K562 (cell line): Measurements from ENCODE around the gene RNF34. TPM values are rescaled to one million over a fixed set of nuclear protein-coding genes. Genes with fewer than 3 reads are reported as not detected.

Experiments
- ATAC-seq: fragments of 200-7000 bp; cut with Tn5 transposase; 3 replicates; pipeline ENCODE4 v1.9.1; 2020; ENCODE audit warnings: moderate library complexity
- BruUV-seq: library from RNA; stranded (reverse); fragments of 400-500 nt; replicated peaks from 2 replicates; lab custom pipeline; 2021; lab: Mats Ljungman, UMichigan
- CTCF ChIA-PET: fragments of 300-600 bp; formaldehyde crosslinking; extraction: SDS; loops from one replicate; lab custom pipeline; 2021; ENCODE audit warnings: low intra/inter-chr PET ratio; lab: Yijun Ruan, JAX
- POLR2A ChIA-PET: fragments of 300-600, 350-650 bp; sonication (Branson Sonifier 250); formaldehyde crosslinking; extraction: SDS; loops from one replicate; lab custom pipeline; 2021; ENCODE audit warnings: antibody characterized with exemption, inconsistent platforms; lab: Yijun Ruan, JAX
- DNase-seq, 4 experiments: peaks; one replicate each; pipeline versions ENCODE4 v3.0.0 to v3.0.0-alpha.2; 2011 to 2018; ENCODE audit warnings: low spot score in 3 of 4, mixed read lengths in 3 of 4; ENCODE audit errors: extremely low read depth in 1 of 4
- FAIRE-seq: peaks from 2 replicates; lab custom pipeline; 2011; peaks lifted over from hg19 to GRCh38; lab: Jason Lieb, UNC
- H2AFZ ChIP-seq: 2 replicates; pipeline ENCODE4 v1.6.0; 2011; ENCODE audit warnings: low read depth, low read length, control low read depth, inconsistent platforms
- H3K27ac ChIP-seq: fragments of 200-600 bp; 3 replicates; pipeline ENCODE4 v1.8.0; 2011; ENCODE audit warnings: low read depth, mild to moderate bottlenecking, control low read depth, inconsistent platforms, low read length, moderate library complexity, mixed read lengths; ENCODE audit errors: extremely low read depth
- H3K27me3 ChIP-seq, 2 experiments: fragments of 300-600 bp in 1 of 2; 2 replicates in 1 of 2; 3 replicates in 1 of 2; pipeline versions ENCODE4 v1.6.0 to v1.8.0; 2011; ENCODE audit warnings: inconsistent platforms in 2 of 2, low read length in 2 of 2, mild to moderate bottlenecking in 1 of 2, mixed read lengths in 1 of 2, moderate library complexity in 1 of 2; ENCODE audit not compliant: control insufficient read depth in 2 of 2, insufficient read depth in 2 of 2
- H3K36me3 ChIP-seq: fragments of 300-600 bp; 3 replicates; pipeline ENCODE4 v1.8.0; 2011; ENCODE audit warnings: mild to moderate bottlenecking, low read length, inconsistent platforms; ENCODE audit not compliant: control insufficient read depth, insufficient read depth
- H3K4me1 ChIP-seq, 2 experiments: fragments of 200-600 bp in 1 of 2; replicated peaks in 1 of 2; 2 replicates in 1 of 2; 3 replicates in 1 of 2; pipeline versions ENCODE4 v1.5.1 to v1.8.0; 2011; ENCODE audit warnings: inconsistent platforms in 2 of 2, low read length in 2 of 2, mild to moderate bottlenecking in 1 of 2, mixed read lengths in 1 of 2, moderate library complexity in 1 of 2; ENCODE audit not compliant: control insufficient read depth in 2 of 2, insufficient read depth in 2 of 2
- H3K4me2 ChIP-seq: 2 replicates; pipeline ENCODE4 v1.6.1; 2011; ENCODE audit warnings: low read length, control low read depth, inconsistent platforms, mixed read lengths; ENCODE audit not compliant: insufficient read depth
- H3K4me3 ChIP-seq: fragments of 200-600 bp; sonication (generic), shearing (Covaris generic); 2 replicates; pipeline ENCODE4 v1.5.1; 2016; ENCODE audit warnings: control low read depth, inconsistent platforms
- H3K79me2 ChIP-seq: fragments of 200-600 bp; 3 replicates; pipeline ENCODE4 v1.8.0; 2011; ENCODE audit warnings: low read length, inconsistent platforms; ENCODE audit not compliant: control insufficient read depth, insufficient read depth
- H3K9ac ChIP-seq, 2 experiments: 2 replicates each; pipeline versions ENCODE4 v1.6.0 to v1.6.1; 2011; ENCODE audit warnings: low read depth in 2 of 2, low read length in 2 of 2, control low read depth in 1 of 2, inconsistent platforms in 1 of 2, mild to moderate bottlenecking in 1 of 2, mixed read lengths in 1 of 2; ENCODE audit not compliant: insufficient read depth in 1 of 2
- H3K9me1 ChIP-seq: one replicate; pipeline ENCODE4 v1.6.0; 2011; ENCODE audit warnings: inconsistent platforms, mild to moderate bottlenecking, low read length, moderate library complexity; ENCODE audit not compliant: control insufficient read depth, insufficient read depth
- H3K9me3 ChIP-seq: replicated peaks from 2 replicates; pipeline ENCODE4 v1.5.1; 2011; ENCODE audit warnings: low read depth, low read length, inconsistent platforms; ENCODE audit not compliant: control insufficient read depth, insufficient read depth
- H4K20me1 ChIP-seq: replicated peaks from 2 replicates; pipeline ENCODE4 v1.6.1; 2011; ENCODE audit warnings: low read length, inconsistent platforms, mixed read lengths; ENCODE audit not compliant: control insufficient read depth, insufficient read depth
- CAMTA2 ChIP-seq: fragments of 250-450 bp; sonication (Bioruptor Pico); conservative IDR thresholded peaks from 2 replicates; pipeline ENCODE4 v1.5.1; 2022
- CBFB ChIP-seq: sonication (generic); formaldehyde crosslinking; IDR thresholded peaks from 2 replicates; pipeline ENCODE4 v1.4.0; 2020; ENCODE audit warnings: mild to moderate bottlenecking, missing genetic modification reagents
- ELF1 ChIP-seq: fragments of 200-800 bp; sonication (Bioruptor generic); IDR thresholded peaks from 2 replicates; pipeline ENCODE4 v1.6.1; 2016; ENCODE audit warnings: missing genetic modification characterization, missing compliant biosample characterization
- FOSL1 ChIP-seq: fragments of 200-800 bp; sonication (Bioruptor generic); conservative IDR thresholded peaks from 2 replicates; pipeline ENCODE4 v1.6.1; 2016; ENCODE audit warnings: missing genetic modification characterization, missing compliant biosample characterization
- FOXP4 ChIP-seq: sonication (generic); formaldehyde crosslinking; IDR thresholded peaks from 2 replicates; pipeline ENCODE4 v1.8.0; 2022; ENCODE audit warnings: mild to moderate bottlenecking, missing genetic modification reagents, borderline replicate concordance
- HDAC2 ChIP-seq: fragments of 450-650 bp; IDR thresholded peaks from 2 replicates; pipeline ENCODE4 v1.6.1; 2016; ENCODE audit warnings: mild to moderate bottlenecking
- KLF10 ChIP-seq: fragments of 250-450 bp; sonication (Bioruptor Pico); IDR thresholded peaks from 2 replicates; pipeline ENCODE4 v1.6.1; 2021; ENCODE audit warnings: matching md5 sums
- NCOR1 ChIP-seq: fragments of 450-650 bp; IDR thresholded peaks from 2 replicates; pipeline ENCODE4 v1.6.1; 2016; ENCODE audit warnings: mild to moderate bottlenecking, moderate library complexity
- NFIC ChIP-seq: fragments of 450-650 bp; IDR thresholded peaks from 2 replicates; pipeline ENCODE4 v1.6.1; 2017; ENCODE audit warnings: mild to moderate bottlenecking, inconsistent platforms
- PPARD ChIP-seq: fragments of 250-450 bp; sonication (Bioruptor Pico); IDR thresholded peaks from 2 replicates; pipeline ENCODE4 v1.8.0; 2022; ENCODE audit warnings: inconsistent platforms, mild to moderate bottlenecking, moderate library complexity
- SNRNP70 ChIP-seq: fragments of 200-400 bp; formaldehyde crosslinking; optimal IDR thresholded peaks from 2 replicates; pipeline ENCODE3; 2017; ENCODE audit warnings: low read depth, low read length
- TCFL5 ChIP-seq: fragments of 250-450 bp; sonication (Bioruptor Pico); conservative IDR thresholded peaks from 2 replicates; pipeline ENCODE4 v1.6.1; 2021; ENCODE audit warnings: mild to moderate bottlenecking, moderate library complexity, matching md5 sums
- ZKSCAN3 ChIP-seq: fragments of 250-450 bp; sonication (Bioruptor Pico); IDR thresholded peaks from 2 replicates; pipeline ENCODE4 v1.4.0; 2020
- ZNF77 ChIP-seq: fragments of 250-450 bp; sonication (Bioruptor Pico); IDR thresholded peaks from 2 replicates; pipeline ENCODE4 v1.5.0; 2020
- WGBS: fragments of 100-300 bp; shearing (Covaris generic); methylation state at CpG from one replicate; pipeline ENCODE4 v1.1.6; 2016; ENCODE audit warnings: low coverage, mixed read lengths; ENCODE audit not compliant: insufficient coverage; ENCODE audit errors: missing lambda C conversion rate; 5-methylcytosine and 5-hydroxymethylcytosine counted together
- in situ Hi-C: fragments of 300-500 bp; cut with MboI; formaldehyde crosslinking; loops from 4 replicates; pipeline ENCODE4 v1.15.0; 2018; ENCODE audit warnings: inconsistent platforms, mixed read lengths
- intact Hi-C: fragments of 100-400 bp; cut with micrococcal nuclease; formaldehyde crosslinking; loops from 2 replicates; pipeline ENCODE4 v1.14.2; 2022
- polyA plus RNA-seq, 8 experiments: library from polyadenylated mRNA; depleted of rRNA in 4 of 8; stranded (reverse) in 5 of 8; unstranded in 3 of 8; fragments of >200 nt; fragmentation: Nextera tagmentation in 2 of 8; fragmentation: Illumina TruSeq in 1 of 8; extraction: Ambion mirVana in 2 of 8; extraction: Trizol in 1 of 8; gene quantifications; 2 replicates each; pipeline versions ENCODE4 v1.2.1 to v1.2.3, GENCODE V29; 2011 to 2014; ENCODE audit warnings: inconsistent platforms in 1 of 8, missing spikeins in 1 of 8
- total RNA-seq, 7 experiments: library from RNA; depleted of rRNA in 6 of 7; stranded (reverse); fragments of >200 nt in 6 of 7; fragmentation: Illumina TruSeq in 2 of 7; extraction: Trizol in 2 of 7; gene quantifications; 2 replicates each; pipeline versions ENCODE4 v1.2.1 to v1.2.3, GENCODE V29; 2011 to 2021; ENCODE audit warnings: low replicate concordance in 1 of 7

The RNF34 gene
- total and polyA plus RNA-seq, 9 of the 15 experiments (the other 6 are each of a cell fraction or from before 2014, with no cell fraction given), result 41.7 to 88.9 (median 54.1) TPM

GRCh38 chr12:121448771-121449315 is 48.9 kb downstream of the RNF34 start:
- H3K9ac ChIP-seq, result 0 out of 4 replicates have a peak overlapping the region, but pooled peaks of 1 of the 2 experiments have one; percentile 26
- DNase-seq (no peak), FAIRE-seq (no peak), ATAC-seq (no peak)
- in situ Hi-C loops, result no loop called here
- H3K4me2 ChIP-seq, result no peak overlapping the region
- BruUV-seq, result no TSS peak
- H3K27ac ChIP-seq, result no peak overlapping the region
- H3K4me3 ChIP-seq, result no peak overlapping the region
- peaks cover 61% of the 10 kb centered on the region; the same call in 2 of the 3 replicates for H3K36me3 ChIP-seq
- no peaks in the 10 kb centered on the region for H3K27me3 ChIP-seq
- TF ChIP-seq CAMTA2 (CRISPR knock-in tag), result no peak
- peak; percentile 25; the same call in 1 of the 2 replicates for TF ChIP-seq NFIC
- H2AFZ ChIP-seq, result no peak overlapping the region
- H3K9me3 ChIP-seq, result no peaks in the 10 kb centered on the region
- intact Hi-C loops, result no loop called here
- 85% methylated on average over 13 of the region's 16 CpGs for WGBS
- 0 out of 2 replicates have a peak, but pooled peaks cover 5% of the 10 kb centered on the region for H4K20me1 ChIP-seq
- CTCF ChIA-PET, result no interaction called here
- no peaks in the 10 kb centered on the region for H3K9me1 ChIP-seq
- peaks cover 3% of the 10 kb centered on the region; the same call in 1 of the 3 replicates for H3K79me2 ChIP-seq
- POLR2A ChIA-PET, result interaction anchor here (0.6 kb wide), 1 partner anchor 331 kb away, joined by 3 read pairs; no protein-coding TSS in a partner anchor
- peaks cover 0 to 17% of the 10 kb centered on the region in 2 experiments; a peak in 3 of 5 replicates for H3K4me1 ChIP-seq

GRCh38 chr12:121451961-121452339 is 52.0 kb downstream of the RNF34 start:
- no peak for ATAC-seq
- Histone ChIP-seq H3K27ac (no peak overlapping the region), H2AFZ (no peak overlapping the region), H3K4me1 (peaks cover 0 to 19% of the 10 kb centered on the region in 2 experiments; a peak in 3 of 5 replicates), H3K9me1 (no peaks in the 10 kb centered on the region), H3K27me3 (no peaks in the 10 kb centered on the region), H4K20me1 (no peaks in the 10 kb centered on the region; the same call in 1 of the 2 replicates), H3K4me2 (no peak overlapping the region), H3K9ac (no peak overlapping the region), H3K79me2 (peaks cover 30% of the 10 kb centered on the region), H3K36me3 (peaks cover 39% of the 10 kb centered on the region; the same call in 2 of the 3 replicates), H3K9me3 (no peaks in the 10 kb centered on the region), H3K4me3 (no peak overlapping the region)
- in situ Hi-C loops, result no loop called here
- WGBS, result 70% methylated on average over 4 of the region's 4 CpGs
- DNase-seq, result no peak
- no peak for FAIRE-seq
- intact Hi-C loops, result no loop called here
- BruUV-seq, result no TSS peak
- ChIA-PET POLR2A (interaction anchor here (0.6 kb wide), 1 partner anchor 26 kb away, joined by 3 read pairs; no protein-coding TSS in a partner anchor), CTCF (no interaction called here)
- TF ChIP-seq FOXP4 (no peak), ELF1 (tag) (no peak), PPARD (CRISPR knock-in tag) (no peak), ZKSCAN3 (CRISPR knock-in tag) (no peak), SNRNP70 (no peak), CBFB (CRISPR knock-in tag) (no peak), KLF10 (CRISPR knock-in tag) (no peak), HDAC2 (no peak), FOSL1 (tag) (no peak), TCFL5 (no peak), NCOR1 (no peak), ZNF77 (CRISPR knock-in tag) (no peak)
